Activated CD4-positive, CD25-positive, alpha-beta regulatory T cell (primary cell): ENCODE results near the gene TEX264.
"Not testable (repeated sequence)": the region's sequence is repeated elsewhere in the genome, so short reads cannot be mapped to it uniquely, and the experiment has no call there.

Experiments
- DNase-seq, 4 experiments: peaks; one replicate each; lab custom pipeline; 2025; lab: John Stamatoyannopoulos, UW

The TEX264 gene, protein sequence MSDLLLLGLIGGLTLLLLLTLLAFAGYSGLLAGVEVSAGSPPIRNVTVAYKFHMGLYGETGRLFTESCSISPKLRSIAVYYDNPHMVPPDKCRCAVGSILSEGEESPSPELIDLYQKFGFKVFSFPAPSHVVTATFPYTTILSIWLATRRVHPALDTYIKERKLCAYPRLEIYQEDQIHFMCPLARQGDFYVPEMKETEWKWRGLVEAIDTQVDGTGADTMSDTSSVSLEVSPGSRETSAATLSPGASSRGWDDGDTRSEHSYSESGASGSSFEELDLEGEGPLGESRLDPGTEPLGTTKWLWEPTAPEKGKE

GRCh38 chr3:51670823-51671733 is at the start of gene TEX264:
Gene TEX264, plus strand, starts transcription at chr3:51671252. Its CDS starts 3,053 bp downstream, at chr3:51674305.
- peak; percentile 73 to 96 (median 88) for DNase-seq

DNA sequence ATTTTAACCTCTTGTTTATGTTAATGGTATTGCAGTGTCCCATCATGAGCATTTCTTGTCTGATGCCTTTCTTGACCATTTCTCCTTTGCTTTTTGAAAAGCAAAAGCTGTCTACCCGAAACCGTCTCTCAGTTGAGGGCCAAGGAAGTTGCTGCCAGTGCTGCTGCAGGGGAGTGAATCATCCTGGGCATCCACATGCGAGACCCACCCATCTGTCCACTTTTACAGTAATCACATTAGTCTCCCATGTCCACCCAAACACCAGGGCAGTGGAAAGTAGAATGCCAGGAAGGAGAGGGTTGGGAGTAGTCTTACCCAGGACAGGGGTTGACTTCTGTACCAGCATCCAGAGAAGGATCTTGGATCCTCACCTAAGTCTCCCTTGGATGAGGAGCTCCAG is 48.6 kb upstream of the TEX264 start:
- DNase-seq = no peak

DNA sequence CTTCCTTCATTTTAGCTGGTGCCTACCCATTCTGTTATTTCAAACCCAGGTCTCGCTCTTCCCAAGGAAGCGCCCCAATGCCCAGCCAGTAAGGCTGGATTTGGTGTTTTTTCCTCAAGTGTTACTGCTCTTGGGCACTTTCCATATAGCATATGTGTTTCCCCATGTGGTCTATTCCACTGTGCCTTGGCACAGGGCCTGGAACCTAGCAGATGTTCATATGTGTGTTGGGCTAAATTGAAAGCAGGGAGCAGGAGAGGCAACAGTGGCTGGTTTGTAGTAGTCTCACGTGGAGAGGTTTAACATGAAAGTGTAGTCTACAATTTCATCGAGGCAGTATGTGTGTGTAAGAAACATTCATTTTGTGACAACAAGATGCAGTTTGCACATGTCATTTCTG is 48.2 kb upstream of the TEX264 start:
- no peak for DNase-seq

- DNase-seq = no peak
These were observed 40.5 kb upstream of the TEX264 start for GRCh38 chr3:51630513-51630912.

DNA sequence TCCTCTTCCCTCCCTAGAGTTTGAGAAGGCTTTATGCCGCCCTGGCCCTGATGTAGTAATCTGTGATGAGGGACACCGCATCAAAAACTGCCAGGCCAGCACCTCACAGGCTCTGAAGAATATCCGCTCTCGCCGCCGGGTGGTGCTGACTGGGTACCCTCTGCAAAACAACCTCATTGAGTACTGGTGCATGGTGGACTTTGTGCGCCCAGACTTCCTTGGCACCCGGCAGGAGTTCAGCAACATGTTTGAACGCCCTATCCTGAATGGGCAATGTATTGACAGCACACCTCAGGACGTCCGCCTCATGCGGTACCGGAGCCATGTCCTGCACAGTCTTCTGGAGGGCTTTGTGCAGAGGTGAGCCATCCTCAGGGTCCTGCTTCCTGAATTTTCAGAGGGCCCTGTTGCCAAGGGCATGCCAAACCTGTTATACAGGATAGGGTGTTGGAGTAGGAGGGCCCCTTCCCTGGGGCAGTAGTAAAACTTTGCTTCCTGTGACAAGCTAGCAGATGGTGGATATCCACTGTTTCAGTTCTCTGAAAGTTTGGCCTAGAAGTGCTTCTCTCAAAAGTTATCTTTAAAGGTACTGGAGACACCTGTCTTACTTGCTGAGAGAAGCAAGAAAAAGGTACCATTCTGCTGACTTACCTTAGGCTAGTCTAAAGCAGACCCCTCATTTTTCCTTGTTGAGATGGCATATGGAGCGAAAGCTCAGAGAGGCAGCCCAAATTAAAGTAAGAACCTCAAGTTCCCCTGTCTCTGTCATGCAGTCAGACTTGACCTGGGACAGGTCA is 33.7 kb upstream of the TEX264 start:
- no peak for DNase-seq

DNA sequence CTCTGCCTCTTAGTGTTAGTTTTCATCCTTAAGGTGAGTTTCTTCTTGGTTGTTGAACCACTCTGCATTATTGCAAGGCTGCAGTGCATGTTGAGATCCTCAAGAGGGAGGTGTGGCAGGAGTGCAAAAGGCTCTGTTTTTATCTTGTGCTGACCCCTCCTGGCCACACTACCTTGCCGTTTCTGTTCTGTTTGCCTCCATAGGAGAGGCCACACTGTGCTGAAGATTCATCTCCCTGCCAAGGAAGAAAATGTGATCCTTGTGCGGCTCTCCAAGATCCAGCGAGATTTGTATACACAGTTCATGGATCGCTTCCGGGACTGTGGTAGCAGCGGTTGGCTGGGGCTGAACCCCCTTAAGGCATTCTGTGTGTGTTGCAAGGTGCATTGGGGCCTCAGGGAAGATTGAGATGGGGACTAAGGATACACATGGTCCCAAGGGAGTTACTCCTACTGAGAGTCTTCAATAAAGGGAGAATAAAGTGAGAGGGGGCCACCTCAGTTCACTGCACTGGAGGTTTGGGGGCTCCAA is 33.0 kb upstream of the TEX264 start:
- no peak for DNase-seq

- DNase-seq = no peak
These were observed 28.6 kb upstream of the TEX264 start for GRCh38 chr3:51642462-51642861.

DNA sequence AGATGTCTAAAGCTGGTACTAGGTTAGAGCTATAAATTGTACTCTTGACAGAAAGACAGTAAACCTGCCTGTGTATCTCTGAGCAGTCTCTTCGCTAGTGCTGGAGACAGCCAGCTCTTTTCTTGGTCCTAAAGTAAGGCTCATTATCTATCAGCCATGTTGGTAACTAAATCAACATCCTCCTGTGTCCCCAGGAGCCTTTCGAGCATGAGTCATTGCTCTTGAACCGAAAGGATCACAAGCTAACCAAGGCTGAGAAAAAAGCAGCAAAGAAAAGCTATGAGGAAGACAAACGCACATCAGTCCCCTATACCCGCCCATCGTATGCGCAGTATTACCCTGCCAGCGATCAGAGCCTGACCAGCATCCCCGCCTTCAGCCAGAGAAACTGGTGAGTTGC is 25.0 kb upstream of the TEX264 start:
- no peak for DNase-seq

DNA sequence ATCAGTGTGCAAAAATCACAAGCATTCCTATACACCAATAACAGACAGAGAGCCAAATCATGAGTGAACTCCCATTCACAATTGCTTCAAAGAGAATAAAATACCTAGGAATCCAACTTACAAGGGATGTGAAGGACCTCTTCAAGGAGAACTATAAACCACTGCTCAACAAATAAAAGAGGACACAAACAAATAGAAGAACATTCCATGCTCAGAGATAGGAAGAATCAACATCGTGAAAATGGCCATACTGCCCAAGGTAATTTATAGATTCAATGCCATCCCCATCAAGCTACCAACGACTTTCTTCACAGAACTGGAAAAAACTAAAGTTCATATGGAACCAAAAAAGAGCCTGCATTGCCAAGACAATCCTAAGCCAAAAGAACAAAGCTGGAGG is 18.9 kb upstream of the TEX264 start:
- not testable (repeated sequence) for DNase-seq

- DNase-seq = not testable (repeated sequence)
These were observed 17.6 kb upstream of the TEX264 start for GRCh38 chr3:51653409-51653808.

GRCh38 chr3:51657234-51657633 is 13.8 kb upstream of the TEX264 start:
- no peak for DNase-seq

DNA sequence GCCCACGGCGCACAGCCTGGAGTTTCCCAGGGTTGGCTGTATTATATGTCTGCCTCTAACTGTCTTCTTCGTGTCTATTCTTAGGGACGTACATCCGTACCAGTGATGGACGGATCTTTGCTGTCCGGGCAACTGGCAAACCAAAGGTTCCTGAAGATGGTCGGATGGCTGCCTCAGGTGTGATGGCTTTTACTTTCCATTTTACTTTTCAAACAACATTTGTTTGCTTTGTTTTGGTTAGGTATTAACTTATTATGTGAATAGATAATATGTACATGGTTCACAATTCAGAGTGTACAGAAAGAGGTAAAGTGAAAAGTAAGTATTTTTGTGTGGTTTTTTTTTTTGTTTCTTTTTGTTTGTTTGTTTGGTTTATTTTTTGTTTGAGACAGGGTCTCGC is 11.1 kb upstream of the TEX264 start:
- no peak for DNase-seq

DNA sequence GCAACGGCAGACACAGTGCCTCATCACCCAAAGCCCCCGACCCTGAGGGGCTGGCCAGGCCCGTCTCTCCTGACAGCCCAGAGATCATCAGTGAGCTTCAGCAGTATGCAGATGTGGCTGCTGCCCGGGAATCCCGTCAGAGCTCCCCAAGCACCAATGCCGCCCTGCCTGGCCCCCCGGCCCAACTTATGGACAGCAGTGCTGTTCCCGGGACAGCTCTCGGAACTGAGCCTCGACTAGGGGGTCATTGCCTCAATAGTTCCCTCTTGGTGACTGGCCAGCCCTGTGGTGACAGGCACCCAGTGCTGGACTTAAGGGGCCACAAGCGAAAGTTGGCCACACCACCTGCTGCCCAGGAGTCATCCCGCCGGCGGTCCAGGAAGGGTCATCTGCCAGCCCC is 8.6 kb upstream of the TEX264 start:
- DNase-seq = no peak

- DNase-seq = no peak
These were observed 2.3 kb upstream of the TEX264 start for GRCh38 chr3:51668756-51669155.

DNA sequence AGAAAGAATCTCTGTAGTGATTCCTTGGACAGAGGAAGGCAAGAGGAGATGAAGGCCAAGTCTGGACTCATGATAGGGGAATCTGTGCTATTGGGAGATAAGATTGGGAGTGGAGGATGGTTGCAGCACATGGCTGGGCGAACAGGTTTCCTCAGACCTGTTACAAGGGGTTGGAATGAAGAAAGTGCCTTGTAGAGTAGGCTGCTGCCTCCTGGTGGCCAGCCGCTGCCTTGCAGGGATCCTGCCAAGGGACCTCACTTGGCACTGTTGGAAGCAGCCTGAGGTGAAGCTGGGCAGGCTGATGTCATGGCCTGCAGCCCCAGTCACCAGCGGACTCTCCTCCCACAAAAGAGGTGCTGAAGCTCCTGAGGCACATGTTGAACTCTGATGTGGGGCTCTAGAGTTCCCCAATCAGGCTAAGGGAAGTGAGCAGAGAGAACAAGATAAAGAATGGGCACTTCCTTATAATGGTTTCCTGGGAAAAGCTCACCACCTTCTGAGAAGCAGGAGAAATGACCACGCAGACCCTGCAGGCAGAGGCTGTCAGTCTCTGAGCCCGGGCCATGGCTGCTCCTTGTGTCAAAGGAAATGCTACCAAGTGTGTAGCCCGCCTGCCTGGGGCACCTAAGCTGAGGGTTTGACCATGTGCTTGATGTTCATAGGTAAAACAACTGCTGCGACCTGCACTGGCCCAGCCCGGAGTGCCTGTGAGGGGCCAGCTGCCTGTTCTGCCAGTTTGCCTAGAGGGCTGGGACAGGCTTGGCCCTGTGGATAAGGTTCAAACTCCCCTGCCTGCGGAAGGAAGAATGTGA is 1.6 kb upstream of the TEX264 start:
- peak; percentile 44 to 79 (median 56) for DNase-seq

DNA sequence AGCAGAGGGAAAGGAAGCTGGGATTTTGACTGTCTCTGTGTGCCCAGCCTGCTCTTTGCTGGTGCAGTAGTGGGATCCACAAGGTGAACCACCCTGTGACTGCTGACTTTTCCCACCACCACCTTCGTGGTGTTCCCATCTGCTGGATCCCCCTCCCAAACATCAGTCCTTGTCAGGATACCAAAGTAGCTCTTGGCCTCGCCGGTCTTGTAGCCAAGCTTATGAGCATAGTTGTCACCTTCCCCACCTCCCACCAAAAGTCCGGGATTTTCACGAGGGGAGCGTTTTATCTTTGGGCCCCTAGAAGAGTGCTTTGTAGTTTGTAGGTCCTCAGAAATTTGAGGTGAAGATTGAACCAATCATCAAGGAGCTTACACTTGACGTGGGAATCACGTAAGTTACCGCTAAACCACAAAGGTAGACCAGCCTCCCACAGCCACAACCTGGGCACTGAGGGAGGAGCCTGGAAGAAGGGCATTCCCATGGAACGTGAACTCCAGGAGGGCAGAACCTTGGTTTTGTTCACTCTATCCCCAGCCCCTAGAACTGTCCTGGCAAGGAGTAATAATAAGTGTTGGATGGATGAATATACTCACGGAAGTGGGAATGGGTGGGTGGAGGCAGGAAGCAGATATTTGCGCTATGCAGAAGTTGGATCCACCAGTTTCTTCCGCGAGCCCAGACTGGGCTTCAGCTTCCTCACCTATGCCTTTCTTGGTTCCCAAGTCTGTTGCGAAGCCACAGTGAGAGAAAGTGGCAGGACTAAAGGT is 814 bp upstream of the TEX264 start:
- DNase-seq = no peak

GRCh38 chr3:51671734-51672475 is 853 bp downstream of the TEX264 start:
- DNase-seq = peak in 2 of 4 experiments; percentile 16 to 38

DNA sequence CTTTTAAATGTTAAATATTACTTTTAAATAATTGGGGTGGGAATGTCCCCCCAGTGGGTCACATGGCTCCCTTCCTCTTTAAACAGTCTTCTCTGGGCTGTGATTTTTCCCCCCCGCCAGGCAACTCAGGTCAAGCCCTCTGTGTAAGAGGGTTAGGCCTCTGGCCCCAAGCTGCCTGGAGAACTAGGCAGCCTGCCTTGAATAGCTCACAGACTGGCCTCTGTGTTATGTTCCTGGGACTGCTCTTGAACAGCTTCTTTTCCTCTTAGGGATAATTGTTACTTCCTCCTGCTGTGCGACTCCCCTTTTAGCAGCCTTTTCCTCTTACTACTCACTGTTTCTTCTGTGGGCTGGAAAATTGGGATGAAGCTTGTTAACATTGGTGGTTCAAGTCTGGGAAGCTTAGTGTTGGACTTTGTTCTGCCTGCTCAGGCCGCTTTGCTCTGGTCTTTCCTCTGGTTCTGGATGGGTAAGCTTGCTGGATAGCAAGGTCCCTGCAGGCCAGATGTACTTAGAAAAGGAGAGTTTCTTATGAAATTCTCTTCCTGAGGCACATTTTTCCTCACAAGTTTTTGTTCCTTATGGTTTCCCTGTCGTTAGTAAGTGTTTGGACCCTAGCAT is 2.2 kb downstream of the TEX264 start:
- no peak for DNase-seq
